22Rv1 (cell line): ENCODE results near the gene CLDND2.

Experiments used
- H3K27ac ChIP-seq: fragments of 450-650 bp; 2 replicates; pipeline ENCODE4 v1.5.1; 2017
- CTCF ChIP-seq: fragments of 450-650 bp; IDR thresholded peaks from 2 replicates; pipeline ENCODE4 v1.5.1; 2017; ENCODE audit warnings: mild to moderate bottlenecking
- ZFX ChIP-seq: fragments of 450-650 bp; IDR thresholded peaks from 2 replicates; pipeline ENCODE4 v1.6.1; 2017; ENCODE audit warnings: antibody characterized with exemption, borderline replicate concordance

Gene CLDND2

GRCh38 chr19:51318687-51319648, 49.8 kb downstream of the CLDND2 start:
- TF ChIP-seq ZFX (no peak), CTCF (no peak)

DNA sequence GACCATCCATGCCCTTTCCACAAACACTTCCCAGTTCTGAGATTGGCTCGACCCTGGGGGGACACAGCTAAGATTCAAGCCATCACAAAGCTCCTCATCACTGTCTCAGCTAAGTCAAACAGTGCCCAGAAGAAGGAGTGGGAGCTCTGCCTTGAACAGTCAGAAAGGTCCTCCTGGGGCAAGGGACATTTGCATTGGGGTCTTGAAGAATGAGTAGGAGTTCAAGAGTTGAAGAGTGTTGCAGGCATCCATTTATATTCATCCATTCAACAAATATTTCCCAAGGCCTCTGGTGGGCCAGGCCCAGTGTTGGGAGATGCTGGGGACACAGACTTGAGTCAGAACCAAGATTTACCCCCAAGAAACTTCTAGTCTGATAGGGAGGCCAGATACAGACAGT, 50.8 kb downstream of the CLDND2 start:
- no peak for TF ChIP-seq CTCF
- no peak for TF ChIP-seq ZFX
- H3K27ac ChIP-seq: no peak overlapping the region

More at GRCh38 chr19:51318687-51319648, 49.8 kb downstream of the CLDND2 start:
- H3K27ac ChIP-seq: no peak overlapping the region

DNA sequence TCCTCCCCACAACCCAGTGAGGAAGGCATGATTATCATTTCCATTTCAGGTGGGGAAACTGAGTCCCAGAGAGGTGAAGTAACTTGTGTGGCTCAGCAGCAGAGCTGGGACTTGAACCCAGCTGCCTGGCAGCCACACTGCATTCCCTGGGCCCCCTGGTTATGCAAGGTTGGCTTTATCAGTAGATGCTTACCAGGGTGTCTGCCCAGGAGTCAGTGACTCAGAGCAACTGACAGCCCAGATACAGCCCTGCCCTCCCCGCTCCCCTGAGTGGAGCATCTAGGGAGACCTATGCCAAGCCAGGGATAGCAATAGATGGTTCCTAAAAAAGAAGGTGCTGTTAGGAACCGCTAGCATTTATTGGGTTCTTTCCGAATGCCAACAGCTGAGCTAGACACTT, 51.4 kb downstream of the CLDND2 start:
- no peak overlapping the region for H3K27ac ChIP-seq
- TF ChIP-seq CTCF (no peak), ZFX (no peak)
